ENCODE measurements around the gene FOXP1. TPM values are rescaled to one million over a fixed set of nuclear protein-coding genes. Genes with fewer than 3 reads are reported as not detected.

Gene FOXP1
- polyA plus RNA-seq, 1 donor from 2014 or later, result 5.6 TPM

DNA sequence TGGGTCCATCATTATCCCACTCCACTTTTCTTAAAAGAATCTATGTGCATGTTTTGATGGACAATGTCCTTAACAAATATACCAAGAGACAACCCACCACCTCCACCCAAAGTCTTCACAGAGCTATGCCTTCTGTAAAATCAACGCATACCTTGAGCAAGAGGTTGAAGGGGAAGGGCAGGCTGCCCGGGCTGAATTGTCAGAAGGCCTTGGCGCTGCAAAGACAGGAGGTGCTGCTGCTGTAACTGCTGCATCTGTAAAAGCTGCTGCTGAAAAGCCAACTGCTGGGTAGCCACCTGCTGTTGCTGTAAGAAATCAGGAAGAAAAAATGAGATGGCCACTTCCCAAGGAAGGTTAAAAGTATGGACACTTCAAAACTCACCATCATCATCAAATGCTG is 536.7 kb downstream of the FOXP1 start:
- H2AFZ ChIP-seq (ENCODE audit: low read depth, low read length), result no peak overlapping the region
- no peak overlapping the region for H3K9ac ChIP-seq (ENCODE audit: low read length)
- H3K79me2 ChIP-seq (replicated peaks; ENCODE audit: insufficient read depth, low read length), result no peaks in the 10 kb centered on the region
- H3K4me2 ChIP-seq (ENCODE audit: low read length), result no peak overlapping the region
- H3K36me3 ChIP-seq (ENCODE audit: insufficient read depth, low read length), result no peaks in the 10 kb centered on the region
- no peaks in the 10 kb centered on the region for H3K9me3 ChIP-seq (ENCODE audit: low read length)
- no peaks in the 10 kb centered on the region for H3K27me3 ChIP-seq (ENCODE audit: insufficient read depth, low read depth, low read length)
- no peak overlapping the region for H3K4me3 ChIP-seq (ENCODE audit: low read length)
- no peak overlapping the region for H3K27ac ChIP-seq (ENCODE audit: low read length)
- no peaks in the 10 kb centered on the region for H3K9me2 ChIP-seq (ENCODE audit: insufficient read depth, low read length)
- no peaks in the 10 kb centered on the region for H4K20me1 ChIP-seq (ENCODE audit: insufficient read depth)
- TF ChIP-seq MXI1 (conservative IDR thresholded peaks at IDR 0.05; ENCODE audit: poor library complexity, severe bottlenecking), result no peak
- TF ChIP-seq TAF1 (IDR thresholded peaks at IDR 0.05; ENCODE audit: low read depth), result no peak
- TF ChIP-seq RAD21 (conservative IDR thresholded peaks at IDR 0.05), result no peak
- no peak for TF ChIP-seq POLR2AphosphoS5 (IDR thresholded peaks at IDR 0.05)
- TF ChIP-seq EZH2 (IDR thresholded peaks at IDR 0.05; ENCODE audit: borderline replicate concordance, insufficient read depth, low read length, poor library complexity, severe bottlenecking), result no peak
- no peak for TF ChIP-seq EP300 (conservative IDR thresholded peaks at IDR 0.05; ENCODE audit: poor library complexity, severe bottlenecking)
- TF ChIP-seq, protein P1, sequence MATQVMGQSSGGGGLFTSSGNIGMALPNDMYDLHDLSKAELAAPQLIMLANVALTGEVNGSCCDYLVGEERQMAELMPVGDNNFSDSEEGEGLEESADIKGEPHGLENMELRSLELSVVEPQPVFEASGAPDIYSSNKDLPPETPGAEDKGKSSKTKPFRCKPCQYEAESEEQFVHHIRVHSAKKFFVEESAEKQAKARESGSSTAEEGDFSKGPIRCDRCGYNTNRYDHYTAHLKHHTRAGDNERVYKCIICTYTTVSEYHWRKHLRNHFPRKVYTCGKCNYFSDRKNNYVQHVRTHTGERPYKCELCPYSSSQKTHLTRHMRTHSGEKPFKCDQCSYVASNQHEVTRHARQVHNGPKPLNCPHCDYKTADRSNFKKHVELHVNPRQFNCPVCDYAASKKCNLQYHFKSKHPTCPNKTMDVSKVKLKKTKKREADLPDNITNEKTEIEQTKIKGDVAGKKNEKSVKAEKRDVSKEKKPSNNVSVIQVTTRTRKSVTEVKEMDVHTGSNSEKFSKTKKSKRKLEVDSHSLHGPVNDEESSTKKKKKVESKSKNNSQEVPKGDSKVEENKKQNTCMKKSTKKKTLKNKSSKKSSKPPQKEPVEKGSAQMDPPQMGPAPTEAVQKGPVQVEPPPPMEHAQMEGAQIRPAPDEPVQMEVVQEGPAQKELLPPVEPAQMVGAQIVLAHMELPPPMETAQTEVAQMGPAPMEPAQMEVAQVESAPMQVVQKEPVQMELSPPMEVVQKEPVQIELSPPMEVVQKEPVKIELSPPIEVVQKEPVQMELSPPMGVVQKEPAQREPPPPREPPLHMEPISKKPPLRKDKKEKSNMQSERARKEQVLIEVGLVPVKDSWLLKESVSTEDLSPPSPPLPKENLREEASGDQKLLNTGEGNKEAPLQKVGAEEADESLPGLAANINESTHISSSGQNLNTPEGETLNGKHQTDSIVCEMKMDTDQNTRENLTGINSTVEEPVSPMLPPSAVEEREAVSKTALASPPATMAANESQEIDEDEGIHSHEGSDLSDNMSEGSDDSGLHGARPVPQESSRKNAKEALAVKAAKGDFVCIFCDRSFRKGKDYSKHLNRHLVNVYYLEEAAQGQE (IDR thresholded peaks at IDR 0.05; ENCODE audit: borderline replicate concordance), result no peak
- TF ChIP-seq, protein P2, sequence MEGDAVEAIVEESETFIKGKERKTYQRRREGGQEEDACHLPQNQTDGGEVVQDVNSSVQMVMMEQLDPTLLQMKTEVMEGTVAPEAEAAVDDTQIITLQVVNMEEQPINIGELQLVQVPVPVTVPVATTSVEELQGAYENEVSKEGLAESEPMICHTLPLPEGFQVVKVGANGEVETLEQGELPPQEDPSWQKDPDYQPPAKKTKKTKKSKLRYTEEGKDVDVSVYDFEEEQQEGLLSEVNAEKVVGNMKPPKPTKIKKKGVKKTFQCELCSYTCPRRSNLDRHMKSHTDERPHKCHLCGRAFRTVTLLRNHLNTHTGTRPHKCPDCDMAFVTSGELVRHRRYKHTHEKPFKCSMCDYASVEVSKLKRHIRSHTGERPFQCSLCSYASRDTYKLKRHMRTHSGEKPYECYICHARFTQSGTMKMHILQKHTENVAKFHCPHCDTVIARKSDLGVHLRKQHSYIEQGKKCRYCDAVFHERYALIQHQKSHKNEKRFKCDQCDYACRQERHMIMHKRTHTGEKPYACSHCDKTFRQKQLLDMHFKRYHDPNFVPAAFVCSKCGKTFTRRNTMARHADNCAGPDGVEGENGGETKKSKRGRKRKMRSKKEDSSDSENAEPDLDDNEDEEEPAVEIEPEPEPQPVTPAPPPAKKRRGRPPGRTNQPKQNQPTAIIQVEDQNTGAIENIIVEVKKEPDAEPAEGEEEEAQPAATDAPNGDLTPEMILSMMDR (IDR thresholded peaks at IDR 0.05; ENCODE audit: poor library complexity, severe bottlenecking), result no peak
- no peak for TF ChIP-seq SMC3 (conservative IDR thresholded peaks at IDR 0.05; ENCODE audit: poor library complexity)
- H3F3A ChIP-seq (ENCODE audit: insufficient read depth, low read length, poor library complexity, severe bottlenecking), result no peaks in the 10 kb centered on the region

DNA sequence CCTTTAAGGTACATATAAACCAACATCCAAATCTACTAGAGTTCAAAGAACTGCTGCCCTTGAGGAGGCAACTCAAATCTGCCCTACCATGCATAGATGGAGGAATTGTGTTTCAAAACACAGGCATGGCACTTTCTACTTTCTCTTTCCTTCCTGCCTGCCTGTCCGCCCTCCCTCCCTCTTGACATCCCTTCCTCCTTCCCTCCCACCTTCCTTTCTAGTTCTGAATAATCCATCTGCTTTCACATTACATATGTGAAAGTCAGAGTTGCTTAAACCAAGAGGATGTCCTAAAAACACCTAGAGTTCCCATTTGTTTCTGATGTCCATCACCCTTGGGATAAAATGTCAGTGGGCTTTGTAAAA is 537.6 kb downstream of the FOXP1 start:
- Histone ChIP-seq H3K27ac (ENCODE audit: low read length) (no peak overlapping the region), H3F3A (ENCODE audit: insufficient read depth, low read length, poor library complexity, severe bottlenecking) (no peaks in the 10 kb centered on the region), H3K27me3 (ENCODE audit: insufficient read depth, low read depth, low read length) (no peaks in the 10 kb centered on the region), H3K36me3 (ENCODE audit: insufficient read depth, low read length) (no peaks in the 10 kb centered on the region), H3K4me2 (ENCODE audit: low read length) (no peak overlapping the region), H4K20me1 (ENCODE audit: insufficient read depth) (no peaks in the 10 kb centered on the region), H2AFZ (ENCODE audit: low read depth, low read length) (no peak overlapping the region), H3K9ac (ENCODE audit: low read length) (no peak overlapping the region), H3K9me3 (ENCODE audit: low read length) (no peaks in the 10 kb centered on the region), H3K4me3 (ENCODE audit: low read length) (no peak overlapping the region), H3K79me2 (replicated peaks; ENCODE audit: insufficient read depth, low read length) (no peaks in the 10 kb centered on the region), H3K9me2 (ENCODE audit: insufficient read depth, low read length) (no peaks in the 10 kb centered on the region)
- TF ChIP-seq POLR2AphosphoS5 (IDR thresholded peaks at IDR 0.05) (no peak), SMC3 (conservative IDR thresholded peaks at IDR 0.05; ENCODE audit: poor library complexity) (no peak), EP300 (conservative IDR thresholded peaks at IDR 0.05; ENCODE audit: poor library complexity, severe bottlenecking) (no peak), RAD21 (conservative IDR thresholded peaks at IDR 0.05) (no peak), MXI1 (conservative IDR thresholded peaks at IDR 0.05; ENCODE audit: poor library complexity, severe bottlenecking) (no peak), TAF1 (IDR thresholded peaks at IDR 0.05; ENCODE audit: low read depth) (no peak), EZH2 (IDR thresholded peaks at IDR 0.05; ENCODE audit: borderline replicate concordance, insufficient read depth, low read length, poor library complexity, severe bottlenecking) (no peak)
- TF ChIP-seq, protein P2 (IDR thresholded peaks at IDR 0.05; ENCODE audit: poor library complexity, severe bottlenecking), result no peak
- TF ChIP-seq, protein P1 (IDR thresholded peaks at IDR 0.05; ENCODE audit: borderline replicate concordance), result no peak
